GM12892 (cell line): ENCODE measurements around the gene POLD4.

Source experiments
- DNase-seq: peaks from one replicate; pipeline ENCODE4 v3.0.0; 2011; ENCODE audit not compliant: insufficient read length
- FAIRE-seq: peaks from 2 replicates; lab custom pipeline; 2011; peaks lifted over from hg19 to GRCh38; lab: Jason Lieb, UNC
- POLR2A ChIP-seq: IDR thresholded peaks from 2 replicates; pipeline ENCODE4 v1.6.1; 2011; ENCODE audit warnings: low read depth, low read length, control low read depth
- POLR2AphosphoS5 ChIP-seq: IDR thresholded peaks from 2 replicates; pipeline ENCODE4 v1.6.1; 2011; ENCODE audit warnings: low read depth, low read length, control low read depth
- TAF1 ChIP-seq: IDR thresholded peaks from 2 replicates; pipeline ENCODE4 v1.6.1; 2011; ENCODE audit warnings: low read depth, mild to moderate bottlenecking, control low read depth, low read length, borderline replicate concordance

POLD4 gene

GRCh38 chr11:67384851-67385366 is 31.6 kb upstream of the POLD4 start:
- no peak for DNase-seq
- TF ChIP-seq POLR2AphosphoS5 (no peak), TAF1 (no peak), POLR2A (no peak)
- no peak for FAIRE-seq

DNA sequence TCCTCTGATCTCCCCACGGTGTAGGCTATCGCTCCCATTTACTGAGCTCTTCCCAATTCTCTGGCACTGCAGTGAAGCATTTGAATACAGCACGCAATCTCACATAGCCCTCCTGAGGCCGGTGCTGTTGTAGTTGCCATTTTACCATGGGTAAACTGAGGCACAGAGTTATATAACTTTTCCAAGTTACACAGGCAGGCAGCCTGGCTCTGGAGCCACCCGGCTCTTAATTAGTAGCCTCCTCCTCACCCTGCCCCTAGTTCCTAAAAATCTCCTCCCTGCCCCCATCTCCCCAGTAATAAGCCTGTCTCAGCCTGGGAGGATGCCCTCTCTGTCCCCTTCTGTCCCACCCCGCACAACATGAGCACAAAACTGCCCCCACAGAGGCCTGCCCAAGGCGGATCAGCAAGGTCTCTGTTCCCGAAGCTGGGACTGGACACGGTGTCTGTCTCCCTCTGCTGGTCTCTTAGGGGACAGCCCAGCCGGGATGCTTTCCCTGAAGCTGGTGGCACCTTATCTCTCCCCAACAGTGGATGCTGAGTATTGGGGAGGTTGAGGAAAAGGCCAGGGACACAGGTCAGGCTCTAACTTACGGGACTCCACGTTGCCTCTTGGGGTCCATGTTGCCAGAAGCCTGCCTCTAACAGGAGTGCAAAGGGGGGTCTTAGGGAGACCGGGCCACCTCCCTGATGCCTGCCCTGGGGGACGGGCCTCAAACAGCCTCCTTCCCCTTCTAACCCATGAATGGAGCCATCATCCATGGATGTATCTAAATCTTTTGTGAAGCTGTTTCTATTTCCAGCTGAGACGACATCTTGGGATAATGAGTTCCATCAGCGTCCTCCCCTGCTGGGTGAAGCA is 29.2 kb upstream of the POLD4 start:
- TF ChIP-seq POLR2AphosphoS5 (no peak), POLR2A (no peak), TAF1 (no peak)
- FAIRE-seq (peak; percentile 96), DNase-seq (peak; percentile 74)

DNA sequence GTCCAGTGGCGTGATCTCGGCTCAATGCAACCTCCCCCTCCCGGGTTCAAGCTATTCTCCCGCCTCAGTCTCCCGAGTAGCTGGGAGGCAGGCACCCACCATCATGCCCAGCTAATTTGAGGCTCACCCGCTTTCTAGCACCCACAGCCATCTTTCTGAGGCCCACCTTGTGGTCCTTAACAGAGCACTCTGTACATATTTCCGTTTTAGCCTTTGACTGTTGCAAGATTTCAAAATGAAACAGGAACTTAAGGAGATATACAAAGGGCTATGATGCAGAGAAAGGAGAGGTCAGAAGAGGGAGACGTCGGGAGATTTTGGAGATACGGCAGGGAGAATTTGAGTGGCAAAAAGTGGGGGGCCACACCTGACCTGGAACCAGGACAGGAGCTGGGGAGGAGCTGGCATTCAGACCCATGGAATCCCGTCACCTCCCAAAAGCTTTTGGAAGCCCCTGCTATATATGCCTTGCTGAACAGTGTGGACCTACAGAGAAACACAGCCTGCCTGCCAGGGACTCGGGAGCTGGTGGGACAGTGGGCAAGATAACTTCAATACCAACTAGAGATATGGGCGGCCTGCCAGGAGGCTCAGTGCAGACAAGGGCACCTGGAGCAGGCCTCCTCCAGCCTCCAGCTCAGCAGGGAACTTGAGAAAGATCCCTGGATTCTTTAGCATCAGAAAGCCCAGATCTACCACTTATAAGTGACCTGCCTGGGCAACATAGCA is 28.1 kb upstream of the POLD4 start:
- TF ChIP-seq POLR2AphosphoS5, result no peak
- TF ChIP-seq POLR2A, result 0 out of 2 replicates have a peak, but pooled peaks have one; percentile 24
- 0 out of 2 replicates have a peak, but pooled peaks have one; percentile 23 for TF ChIP-seq TAF1
- DNase-seq (no peak), FAIRE-seq (peak; percentile 86)

DNA sequence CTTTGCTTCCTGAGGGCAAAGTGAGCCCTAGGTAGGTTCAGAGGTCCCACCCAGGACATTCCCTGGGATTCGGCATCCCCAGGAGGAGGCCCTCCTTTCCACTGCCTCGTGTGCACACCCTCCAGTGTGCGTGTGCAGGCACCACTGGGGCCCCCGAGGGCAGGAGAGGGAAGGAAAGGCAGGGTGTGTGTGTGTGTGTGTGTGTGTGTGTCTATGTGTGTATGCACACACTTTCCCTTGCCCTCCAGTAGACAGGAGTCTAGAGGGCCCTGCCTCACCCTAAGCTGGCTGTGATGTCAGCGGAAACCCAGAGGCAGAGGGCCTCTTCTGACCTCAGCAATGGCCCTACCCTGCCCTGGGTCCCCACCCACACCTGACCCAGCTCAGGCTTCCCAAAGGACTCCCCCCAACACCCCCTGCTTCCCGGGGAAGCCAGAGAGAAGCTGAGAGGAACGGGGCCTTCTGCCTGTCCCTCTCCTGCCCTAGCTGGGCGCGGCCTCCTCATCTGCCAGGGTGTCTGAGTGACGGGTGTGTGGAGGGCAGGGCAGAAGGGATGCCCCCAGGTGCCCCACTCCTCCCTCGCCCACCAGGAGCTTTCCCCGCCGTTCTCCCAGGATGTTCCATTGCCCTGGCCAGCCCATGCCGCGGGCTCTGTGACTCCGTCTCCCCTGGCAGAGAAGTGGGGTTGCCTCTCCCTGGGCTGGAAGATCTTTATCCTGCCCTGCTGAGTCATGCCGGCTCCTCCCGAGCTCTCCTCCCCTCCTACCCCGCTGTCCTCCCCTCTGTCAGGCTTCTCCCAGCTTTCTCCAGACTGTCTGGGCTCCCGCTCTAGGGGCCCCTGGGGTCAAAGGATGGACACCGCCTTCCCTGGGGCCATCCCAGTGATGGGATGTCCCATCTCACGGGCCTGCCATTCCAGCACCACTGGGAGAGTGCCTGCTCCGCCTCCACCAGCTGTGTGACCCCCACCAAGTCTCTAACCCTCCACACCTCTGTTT is 26.0 kb upstream of the POLD4 start:
- FAIRE-seq (no peak), DNase-seq (no peak)
- TF ChIP-seq TAF1 (no peak), POLR2A (no peak), POLR2AphosphoS5 (no peak)

- no peak for FAIRE-seq
- no peak for DNase-seq
- no peak for TF ChIP-seq TAF1
- TF ChIP-seq POLR2AphosphoS5, result no peak
- TF ChIP-seq POLR2A, result no peak
Observed at GRCh38 chr11:67378544-67378943, 25.2 kb upstream of the POLD4 start.

DNA sequence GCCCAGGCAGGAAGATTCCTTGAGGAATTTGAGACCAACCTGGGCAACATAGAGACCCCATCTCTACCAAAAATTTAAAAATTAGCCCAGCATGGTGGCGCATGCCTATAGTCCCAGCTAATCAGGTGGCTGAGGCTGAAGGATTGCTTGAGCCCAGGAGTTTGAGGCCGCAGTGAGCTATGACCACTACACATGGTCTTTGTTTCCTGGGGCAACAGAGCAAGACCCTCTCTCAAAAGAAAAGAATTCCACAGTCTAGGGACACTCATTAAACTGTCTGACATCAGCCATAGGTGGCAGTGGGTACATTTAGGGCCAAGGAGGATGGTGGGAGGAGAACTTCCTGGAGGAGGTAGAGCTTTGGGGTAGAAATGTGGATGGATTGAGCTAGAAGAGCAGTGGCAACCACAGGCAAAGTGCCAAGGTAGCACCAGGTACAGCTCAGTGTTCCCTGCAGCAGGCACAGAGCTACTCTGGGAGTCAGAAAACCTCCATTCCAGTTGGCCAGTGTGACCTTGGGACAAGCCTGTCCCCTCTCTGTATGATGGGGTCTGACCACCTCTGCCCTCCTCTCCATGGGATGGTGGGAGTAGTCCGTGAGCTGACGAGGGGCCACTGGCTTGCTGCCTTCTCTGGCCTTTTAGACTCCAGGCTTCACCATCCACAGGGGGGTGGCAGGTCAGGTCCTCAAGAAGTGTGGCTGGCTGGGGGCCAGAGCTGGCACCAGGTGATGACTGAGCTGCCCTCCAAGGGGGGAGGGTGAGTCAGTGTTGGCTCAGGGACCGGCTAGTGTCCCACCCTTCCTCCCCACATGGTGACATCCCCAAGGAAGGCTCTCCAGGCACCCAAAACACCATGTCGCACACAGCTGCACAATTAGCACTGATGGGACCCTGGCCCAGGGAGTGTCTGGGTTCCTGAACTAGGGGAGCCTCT is 23.8 kb upstream of the POLD4 start:
- FAIRE-seq (no peak), DNase-seq (no peak)
- no peak for TF ChIP-seq POLR2AphosphoS5
- TF ChIP-seq POLR2A, result no peak
- TF ChIP-seq TAF1, result no peak

DNA sequence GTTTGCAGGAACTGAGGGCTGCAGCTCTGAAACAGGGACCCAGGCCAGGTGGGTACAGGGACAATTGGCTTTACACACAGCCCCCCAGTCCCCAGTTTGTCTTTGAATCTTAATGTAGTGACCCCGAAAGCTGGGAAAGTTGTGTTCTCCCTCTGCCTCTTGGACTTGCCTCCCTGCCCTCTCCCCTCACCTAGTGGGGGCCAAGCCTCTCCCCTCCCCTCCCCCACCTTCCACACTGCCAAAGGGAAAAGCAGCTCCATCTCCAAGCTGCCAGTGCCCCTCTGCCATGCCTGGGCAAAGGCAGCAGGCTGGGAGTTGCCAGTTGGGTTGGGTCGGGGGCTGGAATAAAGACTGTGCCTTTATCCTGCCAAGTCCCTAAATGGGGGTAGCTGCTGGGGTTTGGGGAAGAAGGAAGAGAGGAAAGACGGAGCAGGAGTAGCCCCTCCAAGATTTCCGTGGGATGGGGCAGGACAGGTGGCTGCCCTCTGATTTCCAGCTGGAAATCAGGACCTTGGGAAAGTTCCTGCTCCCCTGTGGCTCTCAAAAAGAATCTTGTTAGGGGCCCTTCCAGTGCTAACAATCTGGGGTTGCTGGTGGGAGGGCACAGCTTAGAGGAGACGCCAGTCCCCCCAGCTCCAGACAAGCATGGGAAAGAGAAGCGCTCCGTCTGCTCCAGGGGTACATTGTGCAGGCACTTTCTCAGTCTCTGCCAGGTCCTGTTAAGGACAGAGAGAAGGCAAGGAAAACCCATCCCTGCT is 22.9 kb upstream of the POLD4 start:
- no peak for TF ChIP-seq POLR2A
- TF ChIP-seq POLR2AphosphoS5, result no peak
- no peak for TF ChIP-seq TAF1
- FAIRE-seq (no peak), DNase-seq (no peak)

DNA sequence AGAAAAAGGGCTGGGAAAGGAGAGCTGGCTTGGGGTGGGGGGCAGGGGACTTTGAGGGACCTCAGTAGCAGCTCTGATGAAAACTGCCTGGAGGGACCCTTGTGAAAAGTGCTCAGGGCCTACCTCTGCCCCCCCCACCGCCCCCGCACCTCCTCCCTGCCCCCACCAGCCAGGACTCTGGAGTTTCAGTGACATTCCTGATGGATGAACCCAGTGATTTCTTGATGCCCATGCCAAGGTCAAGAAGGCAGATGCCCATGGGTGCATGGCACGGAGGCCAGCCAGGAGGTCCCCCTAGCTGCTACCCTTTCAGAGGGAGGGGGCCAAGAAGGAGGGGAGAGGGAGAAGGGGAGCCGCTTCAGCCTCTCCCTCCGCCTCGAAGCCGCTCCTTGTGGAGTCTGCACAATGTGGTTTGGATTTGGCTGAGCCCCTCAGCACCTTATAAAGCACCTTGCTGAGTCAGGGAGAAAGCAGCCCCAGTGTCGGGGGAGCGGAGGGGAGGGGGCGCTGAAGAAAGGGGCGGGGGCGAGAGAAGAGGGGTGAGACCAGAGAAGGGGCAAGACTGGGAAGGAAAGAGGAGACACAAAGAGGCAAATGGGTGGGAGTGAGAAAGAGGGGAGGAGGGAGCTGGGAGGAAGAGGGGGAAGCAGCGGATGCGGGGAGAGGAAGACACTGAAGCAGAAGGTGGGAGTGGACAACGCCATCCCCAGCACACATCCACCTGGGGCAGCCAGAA is 22.1 kb upstream of the POLD4 start:
- DNase-seq, result no peak
- no peak for FAIRE-seq

DNA sequence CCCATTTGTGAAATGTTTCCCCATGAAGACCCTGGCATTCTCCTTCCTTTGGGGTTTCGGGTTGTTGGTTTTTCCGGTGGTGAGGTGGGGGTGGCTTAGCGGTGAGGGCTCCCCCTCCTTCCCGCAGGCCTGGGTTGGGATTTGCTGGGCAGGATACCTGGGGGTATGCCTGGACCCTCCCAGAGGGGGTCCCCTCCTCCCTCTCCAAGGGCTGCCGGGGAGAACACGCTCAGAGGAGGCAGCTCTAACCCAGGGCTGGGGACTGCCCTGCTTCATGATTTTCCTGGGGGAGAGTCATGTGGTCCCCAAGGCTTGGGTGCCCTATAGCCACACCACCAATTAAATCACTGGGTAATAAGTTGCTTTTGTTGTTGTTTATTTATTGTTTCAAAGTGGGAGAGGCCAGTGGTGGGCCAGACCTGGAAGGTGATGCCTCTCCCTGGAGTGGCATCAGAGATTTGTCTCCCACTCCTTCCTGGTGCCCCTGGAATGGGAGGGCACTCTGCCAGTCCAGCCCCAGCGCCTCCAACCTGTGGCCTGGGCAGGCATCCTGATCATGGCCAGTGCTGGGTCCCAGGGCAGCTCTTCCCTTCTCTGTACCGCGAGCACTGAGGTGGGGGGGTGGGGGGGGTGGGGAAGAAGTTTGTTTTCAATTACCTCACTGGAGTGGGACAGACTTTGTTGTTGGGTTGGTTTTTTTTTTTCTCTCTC is 21.4 kb upstream of the POLD4 start:
- no peak for FAIRE-seq
- TF ChIP-seq POLR2A (no peak), POLR2AphosphoS5 (no peak), TAF1 (no peak)

More for the DNA sequence above, 22.1 kb upstream of the POLD4 start:
- TF ChIP-seq POLR2A, result no peak
- no peak for TF ChIP-seq POLR2AphosphoS5
- TF ChIP-seq TAF1, result no peak

More for the DNA sequence above, 21.4 kb upstream of the POLD4 start:
- no peak for DNase-seq
